Globus pallidus (tissue), 1 donor: ENCODE results near the gene CIP2A.

Experiments
- DNase-seq: peaks from one replicate; pipeline ENCODE4 v3.0.0-alpha.2; 2015; ENCODE audit warnings: low spot score

CIP2A gene

GRCh38 chr3:108509871-108510270 lies 79.4 kb downstream of the CIP2A start:
- DNase-seq, result no peak

- DNase-seq, result no peak
These were observed 80.0 kb downstream of the CIP2A start for GRCh38 chr3:108509263-108509662.

GRCh38 chr3:108507902-108508301 lies 81.3 kb downstream of the CIP2A start:
- DNase-seq, result no peak

GRCh38 chr3:108505811-108506210 lies 83.4 kb downstream of the CIP2A start:
- DNase-seq, result no peak

DNA sequence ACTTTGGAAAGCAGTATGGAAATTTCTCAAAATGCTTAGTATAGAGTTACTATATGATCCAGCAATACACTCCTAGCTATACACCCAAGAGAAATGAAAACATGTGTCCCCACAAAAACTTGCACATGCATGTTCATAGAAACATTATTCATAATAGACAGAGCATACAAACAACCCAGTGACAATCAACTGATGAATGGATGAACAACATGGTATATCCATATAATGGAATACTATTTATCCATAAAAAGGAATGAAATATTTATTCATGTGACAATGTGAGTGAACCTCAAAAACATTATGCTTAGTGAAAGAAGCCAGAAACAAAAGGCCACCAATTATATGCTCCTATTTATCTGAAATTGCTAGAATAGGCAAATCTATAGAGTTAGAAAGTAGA lies 85.5 kb downstream of the CIP2A start:
- no peak for DNase-seq

GRCh38 chr3:108501535-108501934 lies 87.7 kb downstream of the CIP2A start:
- no peak for DNase-seq

DNA sequence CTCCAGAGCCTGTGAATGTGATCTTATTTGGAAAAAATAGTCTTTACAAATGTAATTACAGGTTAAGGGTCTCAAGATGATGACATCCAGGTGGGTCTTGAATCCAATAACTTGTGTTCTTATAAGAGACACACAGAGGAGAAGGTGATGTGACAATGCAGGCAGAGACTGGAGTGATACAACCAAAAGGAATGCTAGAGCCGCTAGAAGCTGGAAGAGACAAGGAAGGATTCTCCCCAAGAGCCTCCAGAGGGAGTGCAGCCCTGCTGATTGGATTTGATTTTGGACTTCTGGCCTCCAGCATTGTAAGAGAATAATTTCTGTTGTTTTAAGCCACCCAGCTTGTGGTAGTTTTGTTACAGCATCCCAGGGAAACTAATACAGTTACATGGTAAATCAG lies 88.5 kb downstream of the CIP2A start:
- DNase-seq, result no peak
